ENCODE data around the gene QSOX1. TPM values are rescaled to one million over a fixed set of nuclear protein-coding genes. Genes with fewer than 3 reads are reported as not detected.
A peak's percentile ranks its signal among the peaks of the same experiment; 100 is the strongest.

The QSOX1 gene
- total RNA-seq, 2 donors from 2014 or later = 226 to 328 TPM

- ATAC-seq (no peak), DNase-seq (no peak)
- intact Hi-C loops (cut with DNase I) = no loop called here
Observed at GRCh38 chr1:180238675-180239074, 84.0 kb downstream of the QSOX1 start.

- no peak for ATAC-seq
- intact Hi-C loops (cut with DNase I) = no loop called here
- DNase-seq = no peak
Observed at GRCh38 chr1:180239145-180240096, 84.8 kb downstream of the QSOX1 start.

- intact Hi-C loops (cut with DNase I) = no loop called here
- no peak for ATAC-seq
- DNase-seq = no peak
Observed at GRCh38 chr1:180241716-180242544, 87.3 kb downstream of the QSOX1 start.

- ATAC-seq = no peak
- intact Hi-C loops (cut with DNase I) = no loop called here
- no peak for DNase-seq
Observed at GRCh38 chr1:180243517-180244221, 89.0 kb downstream of the QSOX1 start.

GRCh38 chr1:180244840-180245239, 90.2 kb downstream of the QSOX1 start:
- DNase-seq (no peak), ATAC-seq (no peak)
- intact Hi-C loops (cut with DNase I) = loop anchor here in 1 of 2 donors (5.0 kb wide), 1 partner anchor 232 kb away; no protein-coding TSS in a partner anchor

GRCh38 chr1:180246579-180246978, 91.9 kb downstream of the QSOX1 start:
- intact Hi-C loops (cut with DNase I) = loop anchor here in 1 of 2 donors (5.0 kb wide), 1 partner anchor 231 kb away; no protein-coding TSS in a partner anchor
- ATAC-seq = no peak
- no peak for DNase-seq

- no peak for DNase-seq
- ATAC-seq = no peak
- intact Hi-C loops (cut with DNase I) = loop anchor here in 1 of 2 donors (5.0 kb wide), 1 partner anchor 230 kb away; no protein-coding TSS in a partner anchor
Observed at GRCh38 chr1:180247061-180247460, 92.4 kb downstream of the QSOX1 start.

- intact Hi-C loops (cut with DNase I) = loop anchor here in 1 of 2 donors (5.0 kb wide), 1 partner anchor 230 kb away; no protein-coding TSS in a partner anchor
- ATAC-seq (no peak), DNase-seq (no peak)
Observed at GRCh38 chr1:180247580-180247979, 92.9 kb downstream of the QSOX1 start.

- intact Hi-C loops (cut with DNase I) = loop anchor here in 1 of 2 donors (5.0 kb wide), 1 partner anchor 229 kb away; no protein-coding TSS in a partner anchor
- no peak for ATAC-seq
- DNase-seq = no peak
Observed at GRCh38 chr1:180248176-180248575, 93.5 kb downstream of the QSOX1 start.

GRCh38 chr1:180248731-180249681, 94.3 kb downstream of the QSOX1 start:
- no peak for DNase-seq
- ATAC-seq = peak in 1 of 2 donors; percentile 28
- intact Hi-C loops (cut with DNase I) = loop anchor here in 1 of 2 donors (5.0 kb wide), 1 partner anchor 228 kb away; no protein-coding TSS in a partner anchor

GRCh38 chr1:180249725-180250498, 95.2 kb downstream of the QSOX1 start:
- intact Hi-C loops (cut with DNase I) = loop anchor here (5.0 kb wide), 3 partner anchors 167 to 232 kb away; no protein-coding TSS in a partner anchor
- ATAC-seq (no peak), DNase-seq (no peak)

GRCh38 chr1:180250499-180250770, 95.8 kb downstream of the QSOX1 start:
- intact Hi-C loops (cut with DNase I) = loop anchor here in 1 of 2 donors (5.0 kb wide), 2 partner anchors 167 to 232 kb away; no protein-coding TSS in a partner anchor
- ATAC-seq = no peak
- no peak for DNase-seq

- intact Hi-C loops (cut with DNase I) = loop anchor here in 1 of 2 donors (5.0 kb wide), 2 partner anchors 166 to 231 kb away; no protein-coding TSS in a partner anchor
- no peak for DNase-seq
Observed at GRCh38 chr1:180250883-180251509, 96.3 kb downstream of the QSOX1 start.

GRCh38 chr1:180251526-180252305, 97.0 kb downstream of the QSOX1 start:
- intact Hi-C loops (cut with DNase I) = loop anchor here in 1 of 2 donors (5.0 kb wide), 2 partner anchors 166 to 231 kb away; no protein-coding TSS in a partner anchor
- no peak for DNase-seq
- ATAC-seq = no peak

More at GRCh38 chr1:180250883-180251509, 96.3 kb downstream of the QSOX1 start:
- ATAC-seq = no peak
